Neural progenitor cell (in vitro differentiated cells): ENCODE results near the gene PDLIM1. TPM values are rescaled to one million over a fixed set of nuclear protein-coding genes. Genes with fewer than 3 reads are reported as not detected.

Experiments
- DNase-seq: peaks from one replicate; pipeline ENCODE4 v3.0.0-alpha.2; 2016; ENCODE audit warnings: low spot score
- H2AFZ ChIP-seq: fragments of 200-600 bp; sonication (generic); replicated peaks from 2 replicates; pipeline ENCODE4 v1.6.1; 2016; ENCODE audit warnings: antibody characterized with exemption
- H3F3A ChIP-seq: fragments of 200-600 bp; sonication (generic); 2 replicates; pipeline ENCODE4 v1.6.1; 2016; ENCODE audit warnings: antibody characterized with exemption, low read depth
- H3K27ac ChIP-seq: fragments of 200-600 bp; sonication (generic); 2 replicates; pipeline ENCODE4 v1.5.1; 2016; ENCODE audit warnings: mild to moderate bottlenecking
- H3K27me3 ChIP-seq: fragments of 200-600 bp; sonication (generic); 2 replicates; pipeline ENCODE4 v1.6.1; 2016; ENCODE audit warnings: mild to moderate bottlenecking, moderate library complexity
- H3K36me3 ChIP-seq: fragments of 200-600 bp; sonication (generic); 2 replicates; pipeline ENCODE4 v1.5.1; 2016
- H3K4me1 ChIP-seq: fragments of 200-600 bp; sonication (generic); 2 replicates; pipeline ENCODE4 v1.6.1; 2016; ENCODE audit warnings: mixed run types
- H3K4me2 ChIP-seq: fragments of 200-600 bp; sonication (generic); 2 replicates; pipeline ENCODE4 v1.6.1; 2016
- H3K4me3 ChIP-seq: fragments of 200-600 bp; sonication (generic); 2 replicates; pipeline ENCODE4 v1.5.1; 2016
- H3K79me2 ChIP-seq: fragments of 200-600 bp; sonication (generic); 2 replicates; pipeline ENCODE4 v1.6.1; 2016; ENCODE audit warnings: low read depth
- H3K9ac ChIP-seq: fragments of 200-600 bp; sonication (generic); 2 replicates; pipeline ENCODE4 v1.6.1; 2016
- H3K9me3 ChIP-seq: fragments of 200-600 bp; sonication (generic); 2 replicates; pipeline ENCODE4 v1.5.1; 2016; ENCODE audit warnings: low read depth
- H4K20me1 ChIP-seq: fragments of 200-600 bp; sonication (generic); 2 replicates; pipeline ENCODE4 v1.6.1; 2016; ENCODE audit warnings: low read depth
- H3K27ac Mint-ChIP-seq: 3 replicates; pipeline ENCODE4 v1.8.0; 2021; ENCODE audit warnings: mixed read lengths
- H3K27me3 Mint-ChIP-seq: 2 replicates; pipeline ENCODE4 v1.8.0; 2022; ENCODE audit warnings: low read depth, mild to moderate bottlenecking, inconsistent platforms, moderate library complexity, mixed read lengths; ENCODE audit not compliant: insufficient read depth
- H3K36me3 Mint-ChIP-seq: 3 replicates; pipeline ENCODE4 v1.8.0; 2021; ENCODE audit warnings: mixed read lengths
- H3K4me1 Mint-ChIP-seq: 3 replicates; pipeline ENCODE4 v1.8.0; 2021; ENCODE audit warnings: mixed read lengths
- H3K4me3 Mint-ChIP-seq: 3 replicates; pipeline ENCODE4 v1.8.0; 2021; ENCODE audit warnings: mild to moderate bottlenecking, moderate library complexity, mixed read lengths
- H3K9me3 Mint-ChIP-seq: 3 replicates; pipeline ENCODE4 v1.8.0; 2020; ENCODE audit warnings: mixed read lengths
- CTCF ChIP-seq: fragments of 200-600 bp; sonication (generic); IDR thresholded peaks from 2 replicates; pipeline ENCODE4 v1.5.1; 2017; ENCODE audit warnings: antibody characterized with exemption, mild to moderate bottlenecking
- EZH2 ChIP-seq: fragments of 200-600 bp; sonication (generic); IDR thresholded peaks from 2 replicates; pipeline ENCODE4 v1.6.1; 2017; ENCODE audit warnings: antibody characterized with exemption, mild to moderate bottlenecking, moderate library complexity
- EZH2phosphoT487 ChIP-seq: fragments of 200-600 bp; sonication (generic); IDR thresholded peaks from 2 replicates; pipeline ENCODE4 v1.6.1; 2017; ENCODE audit warnings: antibody characterized with exemption
- total RNA-seq: library from RNA; depleted of rRNA; stranded (reverse); fragments of >200 nt; gene quantifications from 2 replicates; pipeline ENCODE4 v1.2.3, GENCODE V29; 2015; ENCODE audit warnings: low replicate concordance

Gene PDLIM1
- total RNA-seq, 1 donor from 2014 or later, result 4.6 TPM

- no peaks in the 10 kb centered on the region for H3K36me3 Mint-ChIP-seq
- Histone ChIP-seq H3K27ac (no peak overlapping the region), H2AFZ (no peak overlapping the region), H3F3A (no peaks in the 10 kb centered on the region), H4K20me1 (no peaks in the 10 kb centered on the region), H3K9ac (no peak overlapping the region), H3K4me2 (no peak overlapping the region), H3K27me3 (no peaks in the 10 kb centered on the region), H3K4me1 (no peaks in the 10 kb centered on the region), H3K79me2 (no peaks in the 10 kb centered on the region), H3K9me3 (no peaks in the 10 kb centered on the region), H3K4me3 (no peak overlapping the region), H3K36me3 (no peaks in the 10 kb centered on the region)
- H3K9me3 Mint-ChIP-seq, result no peaks in the 10 kb centered on the region
- H3K4me1 Mint-ChIP-seq, result no peaks in the 10 kb centered on the region
- no peak for TF ChIP-seq EZH2
- TF ChIP-seq CTCF, result no peak
- no peak for TF ChIP-seq EZH2phosphoT487
- H3K27me3 Mint-ChIP-seq, result peaks cover 2% of the 10 kb centered on the region
- no peak overlapping the region for H3K27ac Mint-ChIP-seq
- H3K4me3 Mint-ChIP-seq, result no peak overlapping the region
- DNase-seq, result no peak
These were observed 41.8 kb downstream of the PDLIM1 start for GRCh38 chr10:95248989-95249388.

GRCh38 chr10:95247881-95248583 lies 42.8 kb downstream of the PDLIM1 start:
- no peak overlapping the region for H3K4me3 ChIP-seq
- Mint-ChIP-seq H3K4me3 (no peak overlapping the region), H3K27me3 (peaks cover 6% of the 10 kb centered on the region), H3K4me1 (no peaks in the 10 kb centered on the region), H3K27ac (peak overlapping the region; percentile 61), H3K9me3 (no peaks in the 10 kb centered on the region), H3K36me3 (no peaks in the 10 kb centered on the region)
- no peak overlapping the region for H3K9ac ChIP-seq
- H3K36me3 ChIP-seq, result no peaks in the 10 kb centered on the region
- H3K4me2 ChIP-seq, result no peak overlapping the region
- no peaks in the 10 kb centered on the region for H3K9me3 ChIP-seq
- no peaks in the 10 kb centered on the region for H3K4me1 ChIP-seq
- no peaks in the 10 kb centered on the region for H4K20me1 ChIP-seq
- no peaks in the 10 kb centered on the region for H3F3A ChIP-seq
- no peak overlapping the region for H2AFZ ChIP-seq
- TF ChIP-seq CTCF (no peak), EZH2phosphoT487 (no peak), EZH2 (no peak)
- no peaks in the 10 kb centered on the region for H3K27me3 ChIP-seq
- no peak for DNase-seq
- no peaks in the 10 kb centered on the region for H3K79me2 ChIP-seq
- H3K27ac ChIP-seq, result no peak overlapping the region

DNA sequence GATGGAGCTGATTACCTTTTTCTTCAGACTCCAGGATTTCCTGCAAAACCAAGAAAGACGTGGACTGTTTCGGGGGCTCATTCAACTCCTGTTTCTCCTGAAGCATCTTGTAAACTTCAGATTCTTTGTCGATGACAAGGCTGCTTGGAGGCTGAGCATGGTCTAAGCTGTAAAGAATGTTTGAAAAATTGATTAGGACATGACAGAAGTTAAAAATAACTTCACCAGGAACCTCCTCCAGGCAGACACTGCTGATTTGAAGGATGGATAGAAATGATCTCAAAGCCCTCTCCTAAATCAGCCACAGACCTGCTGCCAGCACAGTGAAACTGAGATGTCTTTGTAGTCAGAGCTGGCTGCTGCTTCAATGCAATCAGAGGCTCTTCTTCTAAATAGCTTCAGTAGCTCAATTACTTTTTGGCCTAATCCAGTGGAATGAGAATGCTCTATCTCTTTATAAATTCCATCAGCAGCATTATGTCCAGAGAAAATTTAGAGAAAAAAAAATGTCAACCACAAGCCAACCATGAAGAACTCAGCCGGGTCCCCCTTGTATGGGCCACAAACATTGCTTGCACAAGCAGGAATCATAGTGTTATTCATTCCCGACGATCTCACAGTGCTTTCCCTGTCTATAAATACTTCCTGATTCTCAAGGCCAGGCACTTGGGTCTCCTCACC lies 43.5 kb downstream of the PDLIM1 start:
- Histone ChIP-seq H2AFZ (no peak overlapping the region), H3K4me1 (no peaks in the 10 kb centered on the region), H3K9me3 (no peaks in the 10 kb centered on the region), H3K4me2 (no peak overlapping the region), H3K36me3 (no peaks in the 10 kb centered on the region), H4K20me1 (no peaks in the 10 kb centered on the region), H3K27me3 (no peaks in the 10 kb centered on the region), H3K4me3 (no peak overlapping the region), H3K9ac (no peak overlapping the region), H3K27ac (no peak overlapping the region), H3F3A (no peaks in the 10 kb centered on the region), H3K79me2 (no peaks in the 10 kb centered on the region)
- Mint-ChIP-seq H3K4me1 (no peaks in the 10 kb centered on the region), H3K27me3 (peaks cover 6% of the 10 kb centered on the region), H3K9me3 (no peaks in the 10 kb centered on the region), H3K36me3 (no peaks in the 10 kb centered on the region), H3K4me3 (no peak overlapping the region), H3K27ac (no peak overlapping the region)
- DNase-seq, result no peak
- TF ChIP-seq CTCF (no peak), EZH2 (no peak), EZH2phosphoT487 (no peak)
